NCI-H2227 treated with DMSO at 0.1 percent for 48 hours (cell line): ENCODE results near the gene PDLIM3.
"Not testable (repeated sequence)": the region's sequence is repeated elsewhere in the genome, so short reads cannot be mapped to it uniquely, and the experiment has no call there.

ENCODE experiments used
- DNase-seq: peaks from one replicate; lab custom pipeline; 2025; lab: John Stamatoyannopoulos, UW

Gene PDLIM3

GRCh38 chr4:185554365-185555126 is 19.2 kb upstream of the PDLIM3 start:
- DNase-seq: no peak

DNA sequence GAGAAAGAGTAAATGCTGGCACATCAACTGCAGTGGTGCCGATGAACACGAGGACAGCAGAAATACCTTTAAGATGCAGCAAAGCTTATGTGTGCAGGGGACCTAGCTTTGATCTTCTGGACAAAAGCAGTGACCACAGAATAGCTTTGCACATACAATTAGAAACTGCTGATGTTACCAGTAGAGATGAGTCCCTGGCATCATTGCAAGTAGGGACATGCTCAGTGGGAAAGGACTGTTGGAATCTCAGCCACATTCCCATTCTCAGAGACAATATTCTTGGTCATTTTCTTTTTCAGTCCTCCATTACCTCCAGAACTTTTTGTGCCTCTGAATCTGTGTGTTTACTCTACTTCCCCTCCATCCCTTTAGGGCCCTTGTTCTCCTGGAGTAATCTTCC is 16.9 kb upstream of the PDLIM3 start:
- DNase-seq: no peak

GRCh38 chr4:185550933-185551332 is 15.6 kb upstream of the PDLIM3 start:
- DNase-seq: no peak

- DNase-seq: no peak
Observed at GRCh38 chr4:185549095-185549639, 13.9 kb upstream of the PDLIM3 start.

DNA sequence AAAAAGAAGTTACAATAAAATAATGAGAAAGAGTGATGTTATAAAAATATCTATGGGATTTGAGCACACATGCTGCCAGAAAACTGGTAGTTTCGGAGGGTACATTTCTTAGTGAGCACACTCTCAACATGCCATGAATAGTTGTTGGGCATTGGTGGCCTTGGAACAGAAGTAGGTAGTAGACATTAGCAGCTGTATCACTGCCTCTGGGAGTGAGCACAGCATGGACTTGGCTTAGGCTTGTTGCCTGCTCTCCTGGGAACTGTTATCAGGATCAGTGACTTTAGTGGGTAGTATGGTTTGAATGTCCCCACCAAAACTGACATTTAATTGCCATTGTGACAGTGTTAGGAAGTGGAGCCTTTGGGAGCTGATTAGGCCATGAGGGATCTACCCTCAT is 13.3 kb upstream of the PDLIM3 start:
- DNase-seq: no peak

GRCh38 chr4:185546335-185546734 is 11.0 kb upstream of the PDLIM3 start:
- no peak for DNase-seq

- DNase-seq: no peak
Observed at GRCh38 chr4:185542626-185543315, 7.5 kb upstream of the PDLIM3 start.

DNA sequence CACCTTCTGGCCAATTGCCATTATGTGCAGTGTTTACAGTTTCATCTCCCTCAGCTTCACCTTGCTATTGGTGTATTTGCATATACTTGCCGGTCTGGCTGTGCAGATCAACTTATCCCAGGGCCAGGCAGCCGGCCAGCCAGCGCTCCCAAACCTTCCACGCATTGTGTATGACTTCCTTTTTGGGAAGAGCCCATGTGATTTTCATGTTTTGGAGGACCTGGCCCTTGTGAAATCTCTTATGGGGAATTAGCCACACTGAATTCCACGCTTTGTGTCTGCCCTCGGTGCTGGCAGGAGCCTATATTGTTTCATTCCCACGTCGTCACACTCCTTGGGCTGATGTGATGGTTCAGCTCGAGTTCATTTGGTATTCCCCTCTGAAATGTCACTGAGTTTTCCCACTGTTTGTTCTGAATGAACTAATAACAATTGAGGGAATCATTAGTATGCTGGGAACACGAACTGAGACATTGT is 6.0 kb upstream of the PDLIM3 start:
- no peak for DNase-seq

DNA sequence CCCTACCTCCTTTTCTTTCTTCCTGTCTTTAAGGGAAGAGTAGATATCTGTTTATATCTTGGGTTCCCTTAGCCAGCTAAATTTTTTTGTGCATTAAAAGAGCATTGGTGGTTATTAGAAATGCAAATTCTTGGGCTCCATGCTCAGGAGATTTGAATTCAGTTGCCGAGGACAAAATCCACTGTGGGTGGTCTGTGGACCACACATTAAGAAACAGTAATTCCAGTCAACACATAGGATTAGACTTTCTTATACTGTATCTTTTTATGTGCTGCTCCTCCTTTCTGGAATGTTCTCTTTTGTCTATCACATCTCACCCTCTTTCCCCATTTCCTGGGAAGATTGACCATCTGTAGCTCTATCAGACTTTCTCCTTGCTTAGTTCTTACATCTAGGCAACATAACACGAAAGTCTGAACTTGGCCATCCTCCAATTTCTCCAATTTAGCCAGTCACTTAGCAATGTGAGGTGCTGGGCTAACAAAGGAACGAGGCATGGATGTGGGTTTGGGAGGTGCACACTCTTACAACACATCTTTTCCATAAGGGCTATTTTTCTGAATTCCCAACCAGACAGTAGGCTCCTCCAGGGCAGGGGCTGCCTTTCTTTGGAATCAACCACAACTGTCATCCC is 5.3 kb upstream of the PDLIM3 start:
- DNase-seq: no peak

DNA sequence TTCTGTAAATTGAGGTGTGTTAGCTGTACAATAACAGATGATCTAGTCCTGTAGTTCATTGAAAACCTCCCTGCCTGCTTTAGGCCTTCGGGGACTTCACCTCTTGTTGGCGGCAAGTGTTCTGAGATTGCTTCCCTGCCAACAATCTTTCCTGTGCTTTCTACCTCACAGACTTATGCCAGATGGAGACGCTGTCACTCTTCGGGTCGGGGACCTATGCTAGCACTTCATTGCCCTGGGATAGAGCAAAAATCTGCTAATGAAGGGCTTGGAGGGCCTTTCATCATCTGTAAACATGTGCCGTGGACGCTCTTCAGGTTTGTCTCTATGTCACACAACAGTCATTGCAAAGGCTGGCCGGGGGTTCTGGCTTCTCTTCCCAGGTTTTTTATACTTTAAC is 4.7 kb upstream of the PDLIM3 start:
- DNase-seq: no peak

DNA sequence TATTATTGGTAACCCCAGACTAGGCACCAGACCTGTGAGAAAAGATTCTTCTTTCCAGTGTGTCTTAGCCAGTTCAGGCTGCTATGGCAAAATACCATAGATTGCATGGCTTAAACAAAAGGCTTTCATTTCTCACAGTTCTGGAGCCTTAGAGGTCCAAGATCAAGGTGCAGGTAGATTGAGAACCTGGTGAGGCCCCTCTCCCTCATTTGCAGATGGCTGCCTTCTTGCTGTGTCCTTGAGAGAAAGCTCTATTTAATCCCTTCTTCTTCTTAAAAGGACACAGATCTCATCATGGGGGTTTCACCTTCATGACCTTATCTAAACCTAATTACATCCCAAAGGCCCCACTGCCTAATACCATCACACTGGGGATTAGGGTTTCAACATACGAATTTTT is 3.5 kb upstream of the PDLIM3 start:
- DNase-seq: no peak

DNA sequence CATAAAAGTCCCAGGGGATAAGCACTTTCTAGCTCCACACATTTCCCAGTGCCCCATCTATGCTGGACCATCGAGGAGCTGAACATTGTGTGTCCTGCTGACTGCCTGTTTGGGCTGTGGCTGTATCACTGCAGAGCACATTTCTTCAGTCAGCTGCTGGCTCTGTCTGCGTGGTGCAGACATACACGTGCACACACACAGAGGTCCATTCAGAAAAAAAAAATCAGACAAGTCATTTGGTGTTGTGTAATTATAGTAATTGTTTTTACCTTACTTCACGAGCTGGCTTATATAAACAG is 1.1 kb upstream of the PDLIM3 start:
- DNase-seq: no peak

DNA sequence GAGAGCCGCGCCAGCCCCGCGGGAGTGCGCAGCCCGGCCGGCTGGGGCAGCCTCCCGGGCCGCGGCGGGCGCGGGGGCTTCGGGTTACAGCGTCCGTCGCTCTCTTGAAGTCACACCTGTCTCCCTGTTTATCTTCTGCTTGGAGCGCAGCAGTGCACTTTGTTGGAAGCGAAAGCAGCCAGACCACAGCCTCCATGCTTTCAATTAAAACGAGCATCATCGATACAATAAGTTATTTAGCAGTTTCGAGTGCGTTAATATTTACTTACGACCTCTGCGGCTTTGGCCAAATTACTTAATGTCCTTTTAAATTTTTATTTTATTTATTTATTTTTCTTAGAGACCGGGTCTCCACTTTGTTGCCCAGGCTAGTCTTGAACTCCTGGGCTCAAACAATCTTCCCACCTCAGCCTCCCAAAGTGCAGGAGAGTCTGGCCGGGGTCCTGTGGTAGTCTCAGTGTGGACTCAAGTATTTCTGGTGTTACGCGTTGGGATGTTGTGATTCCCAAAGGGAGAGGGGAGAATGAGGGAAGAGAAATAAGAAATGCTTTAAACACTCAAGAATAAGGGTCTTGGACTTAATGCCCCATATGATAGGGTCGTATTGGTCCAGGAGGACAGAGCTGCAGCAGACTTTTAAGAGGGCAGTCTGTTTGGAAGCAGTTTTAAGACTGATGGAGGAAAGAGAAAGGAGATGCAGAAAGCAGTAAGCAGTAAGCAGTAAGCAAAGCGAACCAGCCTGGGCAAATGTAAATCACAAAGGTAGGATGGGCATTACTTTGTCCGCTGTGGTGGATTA is 504 bp upstream of the PDLIM3 start:
- no peak for DNase-seq

- no peak for DNase-seq
Observed at GRCh38 chr4:185534511-185534865, 819 bp downstream of the PDLIM3 start.

- DNase-seq: no peak
Observed at GRCh38 chr4:185532795-185533324, 2.4 kb downstream of the PDLIM3 start.

GRCh38 chr4:185532293-185532692 is 3.0 kb downstream of the PDLIM3 start:
- no peak for DNase-seq

GRCh38 chr4:185531654-185532053 is 3.7 kb downstream of the PDLIM3 start:
- DNase-seq: not testable (repeated sequence)

- no peak for DNase-seq
Observed at GRCh38 chr4:185529413-185529812, 5.9 kb downstream of the PDLIM3 start.

DNA sequence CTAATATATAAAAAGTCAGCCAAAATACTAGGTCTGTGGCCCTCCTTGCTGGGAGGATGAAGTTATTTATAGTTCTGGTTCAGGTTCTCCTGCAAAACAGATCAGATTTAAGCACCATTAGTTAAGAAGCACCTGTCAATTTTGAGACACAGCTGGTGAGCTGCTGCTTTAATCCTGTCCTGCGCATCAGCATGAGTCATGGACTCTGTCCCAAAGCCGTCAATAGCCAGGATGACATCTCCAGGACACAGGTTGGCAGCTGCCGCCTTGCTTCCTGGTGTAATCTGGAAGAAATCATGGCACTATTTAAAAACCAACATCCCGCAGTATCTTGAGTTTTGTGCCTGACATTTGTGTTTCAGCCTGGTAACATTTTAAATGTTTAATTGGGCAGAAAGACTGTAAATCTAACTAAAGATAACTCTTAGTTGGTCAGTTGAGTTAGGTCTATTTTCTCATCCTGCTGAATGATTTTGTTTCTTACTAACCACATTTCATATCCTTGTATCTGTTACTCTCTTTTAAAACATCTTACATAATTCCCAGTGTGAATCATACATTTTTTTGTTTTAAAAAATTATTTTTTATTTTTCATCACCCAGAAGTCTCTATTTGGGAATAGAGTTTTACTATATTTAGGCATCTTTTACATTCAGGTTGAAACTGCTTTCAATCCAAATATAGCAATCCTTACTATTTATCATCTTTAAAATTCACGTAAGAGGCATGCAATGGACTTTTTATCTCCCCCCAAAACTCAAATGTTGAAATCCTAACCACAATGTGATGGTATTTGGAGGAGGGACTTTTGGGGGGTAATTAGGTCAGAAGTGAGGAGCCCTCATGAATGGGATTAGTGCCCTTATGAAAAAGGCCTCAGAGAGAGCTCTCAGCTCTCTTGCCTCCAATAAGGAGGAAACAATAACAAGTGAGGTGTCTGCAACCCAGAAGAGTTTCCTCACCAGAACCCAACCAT is 10.1 kb downstream of the PDLIM3 start:
- no peak for DNase-seq

DNA sequence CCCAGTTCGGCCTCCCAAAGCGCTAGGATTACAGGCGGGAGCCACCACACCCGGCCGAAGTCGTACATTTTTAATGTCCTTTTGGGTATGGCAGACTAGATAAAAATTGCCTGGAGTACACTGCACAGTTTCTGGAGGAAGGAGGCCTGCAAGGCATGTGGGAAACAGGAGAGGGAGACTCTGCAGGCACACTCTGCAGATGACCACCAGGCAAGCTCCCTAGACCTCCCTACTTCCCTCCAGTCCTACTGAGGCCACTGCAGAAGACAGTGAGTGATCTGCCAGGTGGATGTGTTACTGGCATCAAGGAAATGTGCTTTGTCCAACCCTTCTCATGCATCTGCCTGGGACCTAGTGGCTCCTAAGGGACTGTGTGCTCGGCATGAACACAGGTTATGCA is 11.4 kb downstream of the PDLIM3 start:
- DNase-seq: no peak

DNA sequence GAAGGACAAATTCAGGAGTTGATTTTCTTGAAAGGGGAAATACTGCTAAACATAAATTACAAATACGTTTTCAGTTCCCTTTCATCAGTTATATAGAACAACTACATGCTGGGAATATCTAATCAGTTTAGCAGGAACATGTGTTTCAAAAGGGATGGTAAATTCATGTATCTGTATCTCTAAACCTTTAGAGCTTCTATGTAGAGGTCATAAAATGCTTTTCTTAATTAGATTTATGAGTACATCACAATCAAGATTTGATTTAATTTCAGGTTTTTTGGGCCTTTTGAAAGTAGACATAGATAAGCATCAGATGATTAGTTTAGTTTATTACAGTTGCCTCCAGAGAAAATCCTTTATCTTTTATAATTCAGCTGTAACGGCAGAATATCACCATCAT is 12.9 kb downstream of the PDLIM3 start:
- DNase-seq: no peak
